WTC11 (cell line): ENCODE results near the gene SLC22A4. TPM values are rescaled to one million over a fixed set of nuclear protein-coding genes. Genes with fewer than 3 reads are reported as not detected.

ENCODE experiments used
- ATAC-seq: fragments of 200-7000 bp; cut with Tn5 transposase; 2 replicates; pipeline ENCODE4 v1.10.0; 2021; ENCODE audit warnings: mild to moderate bottlenecking, moderate library complexity
- CTCF ChIA-PET: fragments of 300-600 bp; sonication (Branson Sonifier 250); formaldehyde crosslinking; loops from one replicate; lab custom pipeline; 2021; ENCODE audit warnings: antibody characterized with exemption; lab: Charles Lee
- POLR2A ChIA-PET: fragments of 350-600 bp; sonication (Branson Sonifier 250); formaldehyde crosslinking; loops from one replicate; lab custom pipeline; 2021; ENCODE audit warnings: antibody characterized with exemption; lab: Charles Lee
- DNase-seq: peaks from one replicate; pipeline ENCODE4 v3.0.0; 2021; ENCODE audit warnings: low spot score
- H3K27ac Mint-ChIP-seq: 2 replicates; pipeline ENCODE4 v1.8.0; 2021; ENCODE audit warnings: mixed read lengths
- H3K27me3 Mint-ChIP-seq: 2 replicates; pipeline ENCODE4 v1.8.0; 2021; ENCODE audit warnings: low read depth, mild to moderate bottlenecking, moderate library complexity, mixed read lengths
- H3K36me3 Mint-ChIP-seq: 2 replicates; pipeline ENCODE4 v1.8.0; 2021; ENCODE audit warnings: mixed read lengths
- H3K4me1 Mint-ChIP-seq: 2 replicates; pipeline ENCODE4 v1.8.0; 2022; ENCODE audit warnings: mixed read lengths
- H3K4me3 Mint-ChIP-seq: 2 replicates; pipeline ENCODE4 v1.8.0; 2021; ENCODE audit warnings: mild to moderate bottlenecking, moderate library complexity, mixed read lengths
- H3K9me3 Mint-ChIP-seq: 2 replicates; pipeline ENCODE4 v1.8.0; 2021; ENCODE audit warnings: mixed read lengths
- AFF4 ChIP-seq: sonication (generic); formaldehyde crosslinking; IDR thresholded peaks from 2 replicates; pipeline ENCODE4 v1.8.1; 2023; ENCODE audit warnings: mild to moderate bottlenecking, missing genetic modification reagents, borderline replicate concordance
- CREB1 ChIP-seq: sonication (generic); formaldehyde crosslinking; IDR thresholded peaks from 2 replicates; pipeline ENCODE4 v1.8.0; 2023; ENCODE audit warnings: mild to moderate bottlenecking, missing genetic modification reagents
- GRHL2 ChIP-seq: fragments of 250-450 bp; sonication (Bioruptor Pico); IDR thresholded peaks from 2 replicates; pipeline ENCODE4 v1.8.0; 2022; ENCODE audit warnings: mild to moderate bottlenecking, moderate library complexity; ENCODE audit not compliant: insufficient replicate concordance, severe bottlenecking
- GTF2I ChIP-seq: fragments of 250-450 bp; sonication (Bioruptor Pico); conservative IDR thresholded peaks from 2 replicates; pipeline ENCODE4 v1.4.0; 2021; ENCODE audit warnings: mild to moderate bottlenecking
- MLX ChIP-seq: sonication (generic); formaldehyde crosslinking; IDR thresholded peaks from 2 replicates; pipeline ENCODE4 v1.8.1; 2023; ENCODE audit warnings: mild to moderate bottlenecking, missing genetic modification reagents, moderate library complexity
- MXD4 ChIP-seq: fragments of 250-450 bp; sonication (Bioruptor Pico); IDR thresholded peaks from 2 replicates; pipeline ENCODE4 v1.8.0; 2021; ENCODE audit warnings: mild to moderate bottlenecking, moderate library complexity, borderline replicate concordance
- NR1H2 ChIP-seq: sonication (generic); formaldehyde crosslinking; IDR thresholded peaks from 2 replicates; pipeline ENCODE4 v1.9.0; 2021; ENCODE audit warnings: mild to moderate bottlenecking, moderate library complexity, missing genetic modification reagents
- OVOL2 ChIP-seq: fragments of 250-450 bp; sonication (Bioruptor Pico); IDR thresholded peaks from 2 replicates; pipeline ENCODE4 v1.9.0; 2021; ENCODE audit warnings: mild to moderate bottlenecking, borderline replicate concordance
- PRDM15 ChIP-seq: sonication (generic); formaldehyde crosslinking; IDR thresholded peaks from 2 replicates; pipeline ENCODE4 v1.8.0; 2022; ENCODE audit warnings: missing genetic modification reagents
- PRRX2 ChIP-seq: fragments of 250-450 bp; sonication (Bioruptor Pico); IDR thresholded peaks from 2 replicates; pipeline ENCODE4 v1.8.0; 2021; ENCODE audit warnings: mild to moderate bottlenecking
- RORB ChIP-seq: fragments of 250-450 bp; sonication (Bioruptor Pico); IDR thresholded peaks from 2 replicates; pipeline ENCODE4 v1.9.0; 2021; ENCODE audit warnings: mild to moderate bottlenecking
- TEAD4 ChIP-seq: sonication (generic); formaldehyde crosslinking; IDR thresholded peaks from 2 replicates; pipeline ENCODE4 v1.8.0; 2022; ENCODE audit warnings: mild to moderate bottlenecking, missing genetic modification reagents
- USF1 ChIP-seq: sonication (generic); formaldehyde crosslinking; IDR thresholded peaks from 2 replicates; pipeline ENCODE4 v1.8.0; 2022; ENCODE audit warnings: mild to moderate bottlenecking, missing genetic modification reagents
- ZNF232 ChIP-seq: sonication (generic); formaldehyde crosslinking; IDR thresholded peaks from 2 replicates; pipeline ENCODE4 v1.8.0; 2022; ENCODE audit warnings: mild to moderate bottlenecking, missing genetic modification reagents
- ZNF263 ChIP-seq: sonication (generic); formaldehyde crosslinking; IDR thresholded peaks from 2 replicates; pipeline ENCODE4 v1.8.1; 2022; ENCODE audit warnings: low read depth, mild to moderate bottlenecking, moderate library complexity, missing genetic modification reagents
- ZNF281 ChIP-seq: sonication (generic); formaldehyde crosslinking; IDR thresholded peaks from 2 replicates; pipeline ENCODE4 v1.8.0; 2023; ENCODE audit warnings: mild to moderate bottlenecking, missing genetic modification reagents
- ZNF317 ChIP-seq: sonication (generic); formaldehyde crosslinking; IDR thresholded peaks from 2 replicates; pipeline ENCODE4 v1.8.1; 2023; ENCODE audit warnings: low read depth, mild to moderate bottlenecking, moderate library complexity, missing genetic modification reagents, borderline replicate concordance
- ZNF396 ChIP-seq: fragments of 250-450 bp; sonication (Bioruptor Pico); IDR thresholded peaks from 2 replicates; pipeline ENCODE4 v1.8.0; 2021; ENCODE audit warnings: mild to moderate bottlenecking, moderate library complexity, borderline replicate concordance
- ZNF425 ChIP-seq: fragments of 250-450 bp; sonication (Bioruptor Pico); conservative IDR thresholded peaks from 2 replicates; pipeline ENCODE4 v1.9.0; 2021; ENCODE audit warnings: mild to moderate bottlenecking
- total RNA-seq: library from RNA; stranded (reverse); gene quantifications from 3 replicates; pipeline ENCODE4 v1.2.3, GENCODE V29; 2021

Gene SLC22A4
- total RNA-seq, 1 experiment from 2014 or later: 0.35 TPM

- Mint-ChIP-seq H3K36me3 (no peaks in the 10 kb centered on the region), H3K27me3 (no peaks in the 10 kb centered on the region), H3K4me3 (no peak overlapping the region), H3K27ac (no peak overlapping the region), H3K9me3 (no peaks in the 10 kb centered on the region), H3K4me1 (no peaks in the 10 kb centered on the region)
- ATAC-seq (no peak), DNase-seq (no peak)
- CTCF ChIA-PET: interaction anchor here (1.0 to 1.6 kb wide), 2 partner anchors 9 to 33 kb away, joined by 4 read pairs; no protein-coding TSS in a partner anchor
- no peak for TF ChIP-seq MXD4 (CRISPR knock-in tag)
- TF ChIP-seq ZNF396 (CRISPR knock-in tag): no peak
- no peak for TF ChIP-seq GTF2I (CRISPR knock-in tag)
- TF ChIP-seq GRHL2 (CRISPR knock-in tag): no peak
- no peak for TF ChIP-seq NR1H2 (CRISPR knock-in tag)
- TF ChIP-seq ZNF317: no peak
- TF ChIP-seq AFF4 (CRISPR knock-in tag): no peak
- TF ChIP-seq ZNF425: no peak
- no peak for TF ChIP-seq ZNF263
- no peak for TF ChIP-seq CREB1
- no peak for TF ChIP-seq PRDM15
- TF ChIP-seq RORB (CRISPR knock-in tag): no peak
- TF ChIP-seq ZNF232 (CRISPR knock-in tag): no peak
- no peak for TF ChIP-seq OVOL2 (CRISPR knock-in tag)
- no peak for TF ChIP-seq MLX (CRISPR knock-in tag)
- no peak for TF ChIP-seq TEAD4 (CRISPR knock-in tag)
- no peak for TF ChIP-seq USF1
- no peak for TF ChIP-seq PRRX2 (CRISPR knock-in tag)
- no peak for TF ChIP-seq ZNF281
- POLR2A ChIA-PET: no interaction called here
Measured at GRCh38 chr5:132377738-132378137, 83.5 kb downstream of the SLC22A4 start.
